ENCODE measurements around the gene AFF2.
"Not testable (repeated sequence)": the region's sequence is repeated elsewhere in the genome, so short reads cannot be mapped to it uniquely, and the experiment has no call there.

The AFF2 gene

DNA sequence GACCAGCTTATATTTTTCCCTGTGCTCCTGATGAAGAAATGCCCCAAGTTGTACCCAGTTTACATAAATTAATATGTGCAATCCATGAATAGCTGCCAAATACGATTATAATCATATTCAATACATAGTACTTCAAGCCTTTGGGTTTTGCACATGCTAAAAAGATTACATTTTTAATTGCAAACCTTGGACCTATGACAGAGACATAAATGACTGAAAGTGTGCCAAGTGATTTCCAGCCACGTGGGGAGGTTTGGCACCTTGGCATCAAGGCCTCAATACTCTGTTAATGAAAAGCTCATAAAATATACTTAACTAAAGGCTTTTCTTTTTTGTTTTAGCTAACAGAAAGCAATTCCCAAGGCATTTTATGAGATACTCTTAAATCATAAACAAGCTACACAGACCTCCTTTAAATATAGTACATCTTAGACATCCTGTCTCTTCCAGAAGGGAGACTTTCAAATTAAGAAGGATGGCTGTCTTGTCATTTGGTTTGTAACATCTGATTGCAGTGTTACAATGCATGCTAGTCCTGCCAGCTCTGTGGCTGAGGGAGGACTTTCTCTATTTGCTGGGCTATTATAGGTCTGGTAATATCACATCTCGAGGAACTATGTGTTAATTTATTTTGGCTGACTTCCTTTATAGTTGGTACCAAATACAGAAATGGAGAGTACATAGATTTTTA, 404.1 kb downstream of the AFF2 start:
- Histone ChIP-seq H3K27ac (no peak overlapping the region), H3K4me2 (ENCODE audit: low read length) (no peak overlapping the region), H3K27me3 (ENCODE audit: control insufficient read depth, insufficient read depth, low read length) (no peaks in the 10 kb centered on the region), H3K9me3 (ENCODE audit: control insufficient read depth, low read length) (no peaks in the 10 kb centered on the region), H3K9ac (no peak overlapping the region), H3K4me1 (no peaks in the 10 kb centered on the region), H3K79me2 (no peaks in the 10 kb centered on the region), H2AFZ (no peak overlapping the region), H3K4me3 (ENCODE audit: low read depth, low read length) (no peak overlapping the region), H3K36me3 (ENCODE audit: control insufficient read depth, insufficient read depth, low read length) (no peaks in the 10 kb centered on the region)
- TF ChIP-seq, protein P1, sequence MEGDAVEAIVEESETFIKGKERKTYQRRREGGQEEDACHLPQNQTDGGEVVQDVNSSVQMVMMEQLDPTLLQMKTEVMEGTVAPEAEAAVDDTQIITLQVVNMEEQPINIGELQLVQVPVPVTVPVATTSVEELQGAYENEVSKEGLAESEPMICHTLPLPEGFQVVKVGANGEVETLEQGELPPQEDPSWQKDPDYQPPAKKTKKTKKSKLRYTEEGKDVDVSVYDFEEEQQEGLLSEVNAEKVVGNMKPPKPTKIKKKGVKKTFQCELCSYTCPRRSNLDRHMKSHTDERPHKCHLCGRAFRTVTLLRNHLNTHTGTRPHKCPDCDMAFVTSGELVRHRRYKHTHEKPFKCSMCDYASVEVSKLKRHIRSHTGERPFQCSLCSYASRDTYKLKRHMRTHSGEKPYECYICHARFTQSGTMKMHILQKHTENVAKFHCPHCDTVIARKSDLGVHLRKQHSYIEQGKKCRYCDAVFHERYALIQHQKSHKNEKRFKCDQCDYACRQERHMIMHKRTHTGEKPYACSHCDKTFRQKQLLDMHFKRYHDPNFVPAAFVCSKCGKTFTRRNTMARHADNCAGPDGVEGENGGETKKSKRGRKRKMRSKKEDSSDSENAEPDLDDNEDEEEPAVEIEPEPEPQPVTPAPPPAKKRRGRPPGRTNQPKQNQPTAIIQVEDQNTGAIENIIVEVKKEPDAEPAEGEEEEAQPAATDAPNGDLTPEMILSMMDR (IDR thresholded peaks at IDR 0.05): no peak

DNA sequence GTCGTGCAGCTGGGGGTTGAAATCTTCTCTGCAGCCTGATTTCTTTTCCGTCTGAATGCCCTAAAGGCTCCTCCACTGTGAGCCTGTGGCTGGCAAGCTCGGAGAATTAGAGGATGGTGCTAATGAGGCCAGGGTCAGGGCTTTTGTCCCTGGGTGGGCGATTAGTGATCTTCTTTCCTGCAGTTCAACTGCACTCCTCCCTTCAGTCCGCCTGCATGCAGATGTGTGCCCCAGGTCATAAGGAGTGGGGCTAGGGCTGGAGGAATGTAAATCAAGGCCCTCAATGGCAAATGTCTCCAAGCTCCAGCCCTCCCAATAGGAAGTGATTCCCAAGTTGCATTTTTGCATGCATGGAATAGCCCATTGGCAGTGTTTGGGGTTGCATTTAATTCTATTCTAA, 405.0 kb downstream of the AFF2 start:
- Histone ChIP-seq H3K4me3 (ENCODE audit: low read depth, low read length) (no peak overlapping the region), H3K36me3 (ENCODE audit: control insufficient read depth, insufficient read depth, low read length) (no peaks in the 10 kb centered on the region), H3K4me1 (no peaks in the 10 kb centered on the region), H3K9me3 (ENCODE audit: control insufficient read depth, low read length) (no peaks in the 10 kb centered on the region), H2AFZ (no peak overlapping the region), H3K27ac (no peak overlapping the region), H3K4me2 (ENCODE audit: low read length) (no peak overlapping the region), H3K27me3 (ENCODE audit: control insufficient read depth, insufficient read depth, low read length) (no peaks in the 10 kb centered on the region), H3K79me2 (no peaks in the 10 kb centered on the region), H3K9ac (no peak overlapping the region)
- TF ChIP-seq, protein P1 (IDR thresholded peaks at IDR 0.05): no peak

DNA sequence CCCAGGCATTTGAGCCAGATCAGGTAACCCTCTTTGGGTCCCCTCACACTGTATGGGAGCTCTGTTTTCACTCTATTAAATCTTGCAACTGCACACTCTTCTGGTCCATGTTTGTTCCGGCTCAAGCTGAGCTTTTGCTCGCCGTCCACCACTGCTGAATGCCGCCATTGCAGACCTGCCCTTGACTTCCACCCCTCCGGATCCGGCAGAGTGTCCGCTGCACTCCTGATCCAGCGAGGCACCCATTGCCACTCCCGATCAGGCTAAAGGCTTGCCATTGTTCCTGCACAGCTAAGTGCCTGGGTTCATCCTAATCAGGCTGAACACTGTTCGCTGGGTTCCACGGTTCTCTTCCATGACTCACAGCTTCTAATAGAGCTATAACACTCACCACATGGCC, 406.2 kb downstream of the AFF2 start:
- not testable (repeated sequence) for H3K36me3 ChIP-seq (ENCODE audit: control insufficient read depth, insufficient read depth, low read length); H2AFZ ChIP-seq; H3K9me3 ChIP-seq (ENCODE audit: control insufficient read depth, low read length); H3K4me1 ChIP-seq; H3K4me2 ChIP-seq (ENCODE audit: low read length); H3K27ac ChIP-seq; H3K4me3 ChIP-seq (ENCODE audit: low read depth, low read length); H3K9ac ChIP-seq; H3K27me3 ChIP-seq (ENCODE audit: control insufficient read depth, insufficient read depth, low read length); H3K79me2 ChIP-seq

DNA sequence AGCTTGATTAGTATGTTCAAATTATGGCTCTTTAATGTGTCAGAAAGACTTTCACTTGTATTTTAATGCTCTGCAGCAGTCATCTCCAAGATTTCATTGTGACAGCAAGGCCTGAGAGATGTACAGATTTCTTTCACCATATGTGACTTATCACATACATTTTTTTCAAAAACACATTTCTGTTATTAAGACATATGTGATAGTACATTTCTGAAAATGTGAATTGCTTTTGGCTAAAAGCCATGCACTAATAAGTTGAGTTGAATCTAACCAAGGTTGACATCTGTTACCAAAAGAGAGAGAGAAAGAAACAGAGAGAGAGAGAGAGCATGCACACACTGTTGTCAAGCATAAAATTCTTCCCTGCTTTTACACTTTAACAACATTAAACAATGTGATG, 409.3 kb downstream of the AFF2 start:
- TF ChIP-seq, protein P1 (IDR thresholded peaks at IDR 0.05): no peak
- no peak overlapping the region for H3K27ac ChIP-seq
- H3K4me3 ChIP-seq (ENCODE audit: low read depth, low read length): no peak overlapping the region
- H3K9me3 ChIP-seq (ENCODE audit: control insufficient read depth, low read length): no peaks in the 10 kb centered on the region
- H3K4me2 ChIP-seq (ENCODE audit: low read length): no peak overlapping the region
- H3K27me3 ChIP-seq (ENCODE audit: control insufficient read depth, insufficient read depth, low read length): no peaks in the 10 kb centered on the region
- no peaks in the 10 kb centered on the region for H3K36me3 ChIP-seq (ENCODE audit: control insufficient read depth, insufficient read depth, low read length)
- no peaks in the 10 kb centered on the region for H3K79me2 ChIP-seq
- no peaks in the 10 kb centered on the region for H3K4me1 ChIP-seq
- no peak overlapping the region for H2AFZ ChIP-seq
- H3K9ac ChIP-seq: no peak overlapping the region

DNA sequence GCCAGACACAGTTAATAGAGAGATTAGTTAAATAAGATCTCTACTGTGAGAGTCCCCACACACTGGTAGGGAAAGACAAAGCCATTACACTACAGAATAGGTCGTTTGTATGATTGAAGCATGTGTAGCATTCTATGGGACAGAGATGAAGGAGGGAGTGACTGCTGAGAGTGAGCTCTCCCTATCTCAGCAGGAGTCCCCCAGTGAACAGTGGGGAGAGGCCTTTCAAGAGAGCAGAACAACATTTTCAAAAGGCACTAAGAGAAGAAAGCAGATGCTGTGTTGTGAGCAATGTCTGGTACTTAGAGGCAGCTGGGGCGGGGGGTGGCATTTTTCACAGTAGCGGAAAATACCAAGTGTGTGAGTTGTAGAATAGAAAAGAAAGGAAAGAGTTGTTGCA, 413.6 kb downstream of the AFF2 start:
- H3K27me3 ChIP-seq (ENCODE audit: control insufficient read depth, insufficient read depth, low read length): no peaks in the 10 kb centered on the region
- H3K79me2 ChIP-seq: no peaks in the 10 kb centered on the region
- no peaks in the 10 kb centered on the region for H3K4me1 ChIP-seq
- H3K4me3 ChIP-seq (ENCODE audit: low read depth, low read length): no peak overlapping the region
- H2AFZ ChIP-seq: no peak overlapping the region
- H3K36me3 ChIP-seq (ENCODE audit: control insufficient read depth, insufficient read depth, low read length): no peaks in the 10 kb centered on the region
- TF ChIP-seq, protein P1 (IDR thresholded peaks at IDR 0.05): no peak
- H3K9me3 ChIP-seq (ENCODE audit: control insufficient read depth, low read length): no peaks in the 10 kb centered on the region
- no peak overlapping the region for H3K9ac ChIP-seq
- H3K4me2 ChIP-seq (ENCODE audit: low read length): no peak overlapping the region
- H3K27ac ChIP-seq: no peak overlapping the region
